Measurements from ENCODE around the gene KNDC1. TPM values are rescaled to one million over a fixed set of nuclear protein-coding genes. Genes with fewer than 3 reads are reported as not detected.

KNDC1 gene
- total RNA-seq, 1 donor from 2014 or later, result not detected

GRCh38 chr10:133124357-133125211 is 35.4 kb upstream of the KNDC1 start:
- DNase-seq, result peak; percentile 58
- ATAC-seq (ENCODE audit: poor library complexity), result peak; percentile 78
- intact Hi-C loops (cut with DNase I), result loop anchor here (5.0 to 10.0 kb wide), 2 partner anchors 287 to 470 kb away; no protein-coding TSS in a partner anchor

GRCh38 chr10:133125901-133126300 is 34.1 kb upstream of the KNDC1 start:
- intact Hi-C loops (cut with DNase I), result loop anchor here (10.0 kb wide), 1 partner anchor 471 kb away; no protein-coding TSS in a partner anchor
- DNase-seq, result peak; percentile 22
- no peak for ATAC-seq (ENCODE audit: poor library complexity)

GRCh38 chr10:133126431-133127290 is 33.4 kb upstream of the KNDC1 start:
- ATAC-seq (ENCODE audit: poor library complexity) (no peak), DNase-seq (peak; percentile 26)
- intact Hi-C loops (cut with DNase I), result loop anchor here (10.0 kb wide), 1 partner anchor 472 kb away; no protein-coding TSS in a partner anchor

GRCh38 chr10:133127291-133128125 is 32.5 kb upstream of the KNDC1 start:
- DNase-seq (peak; percentile 23), ATAC-seq (ENCODE audit: poor library complexity) (no peak)
- intact Hi-C loops (cut with DNase I), result loop anchor here (10.0 kb wide), 1 partner anchor 473 kb away; no protein-coding TSS in a partner anchor

- intact Hi-C loops (cut with DNase I), result loop anchor here (10.0 kb wide), 1 partner anchor 474 kb away; no protein-coding TSS in a partner anchor
- peak; percentile 29 for DNase-seq
- no peak for ATAC-seq (ENCODE audit: poor library complexity)
Measured at GRCh38 chr10:133128126-133129070, 31.6 kb upstream of the KNDC1 start.

GRCh38 chr10:133129071-133129858 is 30.8 kb upstream of the KNDC1 start:
- intact Hi-C loops (cut with DNase I), result loop anchor here (10.0 kb wide), 1 partner anchor 474 kb away; no protein-coding TSS in a partner anchor
- DNase-seq (no peak), ATAC-seq (ENCODE audit: poor library complexity) (no peak)

- intact Hi-C loops (cut with DNase I), result loop anchor here (10.0 kb wide), 1 partner anchor 475 kb away; no protein-coding TSS in a partner anchor
- DNase-seq (no peak), ATAC-seq (ENCODE audit: poor library complexity) (no peak)
Measured at GRCh38 chr10:133129859-133130495, 30.0 kb upstream of the KNDC1 start.

- intact Hi-C loops (cut with DNase I), result no loop called here
- no peak for DNase-seq
- no peak for ATAC-seq (ENCODE audit: poor library complexity)
Measured at GRCh38 chr10:133130602-133131001, 29.4 kb upstream of the KNDC1 start.

GRCh38 chr10:133131053-133131452 is 29.0 kb upstream of the KNDC1 start:
- intact Hi-C loops (cut with DNase I), result no loop called here
- DNase-seq, result no peak
- no peak for ATAC-seq (ENCODE audit: poor library complexity)

GRCh38 chr10:133131734-133132472 is 28.1 kb upstream of the KNDC1 start:
- ATAC-seq (ENCODE audit: poor library complexity) (no peak), DNase-seq (no peak)
- intact Hi-C loops (cut with DNase I), result no loop called here

GRCh38 chr10:133132473-133133291 is 27.3 kb upstream of the KNDC1 start:
- ATAC-seq (ENCODE audit: poor library complexity) (no peak), DNase-seq (no peak)
- intact Hi-C loops (cut with DNase I), result no loop called here

GRCh38 chr10:133133471-133134231 is 26.4 kb upstream of the KNDC1 start:
- intact Hi-C loops (cut with DNase I), result no loop called here
- ATAC-seq (ENCODE audit: poor library complexity) (no peak), DNase-seq (peak; percentile 21)

- intact Hi-C loops (cut with DNase I), result no loop called here
- DNase-seq, result no peak
- ATAC-seq (ENCODE audit: poor library complexity), result no peak
Measured at GRCh38 chr10:133134411-133135115, 25.5 kb upstream of the KNDC1 start.

Data from Right ventricle myocardium superior (tissue), 1 donor.